Fibroblast of skin of scalp (primary cell): ENCODE measurements around the gene UBTFL1. TPM values are rescaled to one million over a fixed set of nuclear protein-coding genes. Genes with fewer than 3 reads are reported as not detected.
A peak's percentile ranks its signal among the peaks of the same experiment; 100 is the strongest.
"Not testable (repeated sequence)": the region's sequence is repeated elsewhere in the genome, so short reads cannot be mapped to it uniquely, and the experiment has no call there.

ENCODE experiments used
- DNase-seq: peaks from one replicate; pipeline ENCODE4 v3.0.0-alpha.2; 2013
- polyA plus RNA-seq, 2 experiments: library from polyadenylated mRNA; unstranded; fragments of 120-200 nt; gene quantifications; one replicate each; pipeline ENCODE4 v1.2.1, GENCODE V29; 2013; ENCODE audit not compliant: insufficient read length in 2 of 2

Gene UBTFL1
- not detected for polyA plus RNA-seq (2013, experiment 1 of 2; ENCODE audit: insufficient read length)
- not detected for polyA plus RNA-seq (2013, experiment 2 of 2; ENCODE audit: insufficient read length)

- DNase-seq: not testable (repeated sequence)
Measured at GRCh38 chr11:90085650-90086049, at the start of gene UBTFL1. Gene UBTFL1 (plus strand): TSS chr11:90085950. CDS start chr11:90085950, 0 bp downstream.

- not testable (repeated sequence) for DNase-seq
Measured at GRCh38 chr11:90051591-90052209, 34.0 kb upstream of the UBTFL1 start.

- not testable (repeated sequence) for DNase-seq
Measured at GRCh38 chr11:90052311-90052710, 33.4 kb upstream of the UBTFL1 start.

- DNase-seq: not testable (repeated sequence)
Measured at GRCh38 chr11:90053545-90053944, 32.2 kb upstream of the UBTFL1 start.

- DNase-seq: not testable (repeated sequence)
Measured at GRCh38 chr11:90088731-90089130, 3.0 kb downstream of the UBTFL1 start.

GRCh38 chr11:90095230-90095924, 9.6 kb downstream of the UBTFL1 start:
- DNase-seq: not testable (repeated sequence)

GRCh38 chr11:90098261-90098660, 12.5 kb downstream of the UBTFL1 start:
- not testable (repeated sequence) for DNase-seq

GRCh38 chr11:90100431-90100830, 14.7 kb downstream of the UBTFL1 start:
- no peak for DNase-seq

GRCh38 chr11:90113541-90113940, 27.8 kb downstream of the UBTFL1 start:
- DNase-seq: no peak

GRCh38 chr11:90120191-90120590, 34.4 kb downstream of the UBTFL1 start:
- no peak for DNase-seq

GRCh38 chr11:90124371-90124770, 38.6 kb downstream of the UBTFL1 start:
- DNase-seq: no peak

- DNase-seq: no peak
Measured at GRCh38 chr11:90124946-90125345, 39.2 kb downstream of the UBTFL1 start.

- DNase-seq: no peak
Measured at GRCh38 chr11:90133560-90134477, 48.1 kb downstream of the UBTFL1 start.

- DNase-seq: peak; percentile 43
Measured at GRCh38 chr11:90134478-90135003, 48.8 kb downstream of the UBTFL1 start, which contains the start of gene NAALAD2. Gene NAALAD2 (plus strand): TSS chr11:90134663. CDS start chr11:90134759, 96 bp downstream.

- DNase-seq: no peak
Measured at GRCh38 chr11:90135016-90135415, 49.3 kb downstream of the UBTFL1 start.
